IMR-90 (cell line): ENCODE results near the gene CIART. TPM values are rescaled to one million over a fixed set of nuclear protein-coding genes. Genes with fewer than 3 reads are reported as not detected.
"Not testable (repeated sequence)": the region's sequence is repeated elsewhere in the genome, so short reads cannot be mapped to it uniquely, and the experiment has no call there.

Experiments used
- ATAC-seq: fragments of 200-7000 bp; cut with Tn5 transposase; 2 replicates; pipeline ENCODE4 v1.9.1; 2020; ENCODE audit warnings: low read depth, mild to moderate bottlenecking, moderate library complexity
- BruUV-seq: library from RNA; stranded (reverse); fragments of 400-500 nt; replicated peaks from 2 replicates; lab custom pipeline; 2021; lab: Mats Ljungman, UMichigan
- CTCF ChIA-PET: fragments of 300-600 bp; formaldehyde crosslinking; extraction: SDS; loops from one replicate; lab custom pipeline; 2021; ENCODE audit warnings: antibody characterized with exemption; lab: Yijun Ruan, JAX
- POLR2A ChIA-PET: fragments of 300-600 bp; sonication (Branson Sonifier 250); formaldehyde crosslinking; loops from one replicate; lab custom pipeline; 2022; ENCODE audit warnings: antibody characterized with exemption; ENCODE audit not compliant: unreplicated experiment; lab: Charles Lee
- DNase-seq: peaks from one replicate; pipeline ENCODE4 v3.0.0; 2013
- H2AFZ ChIP-seq: replicated peaks from 2 replicates; pipeline ENCODE3; 2013; ENCODE audit warnings: low read length, mild to moderate bottlenecking; ENCODE audit not compliant: poor library complexity
- H2AK5ac ChIP-seq: 2 replicates; pipeline ENCODE4 v1.6.1; 2013; ENCODE audit warnings: low read depth, low read length, inconsistent platforms
- H2AK9ac ChIP-seq: replicated peaks from 2 replicates; pipeline ENCODE3; 2013; ENCODE audit warnings: mild to moderate bottlenecking, low read depth, low read length, moderate library complexity; ENCODE audit not compliant: poor library complexity
- H2BK120ac ChIP-seq: 2 replicates; pipeline ENCODE4 v1.6.1; 2013; ENCODE audit warnings: low read depth, low read length, inconsistent platforms
- H2BK15ac ChIP-seq: 3 replicates; pipeline ENCODE4 v1.6.1; 2013; ENCODE audit warnings: low read depth, low read length, inconsistent platforms
- H2BK20ac ChIP-seq: 2 replicates; pipeline ENCODE4 v1.6.1; 2013; ENCODE audit warnings: low read depth, mild to moderate bottlenecking, inconsistent platforms, low read length, moderate library complexity
- H2BK5ac ChIP-seq: 2 replicates; pipeline ENCODE4 v1.6.1; 2013; ENCODE audit warnings: mild to moderate bottlenecking, low read depth, low read length, inconsistent platforms; ENCODE audit not compliant: poor library complexity, severe bottlenecking
- H3K14ac ChIP-seq: replicated peaks from 2 replicates; pipeline ENCODE4 v1.6.1; 2013; ENCODE audit warnings: low read depth, low read length, inconsistent platforms
- H3K18ac ChIP-seq: 2 replicates; pipeline ENCODE4 v1.6.1; 2013; ENCODE audit warnings: low read depth, low read length, control low read depth
- H3K23ac ChIP-seq: 2 replicates; pipeline ENCODE4 v1.6.1; 2013; ENCODE audit warnings: low read depth, low read length, inconsistent platforms
- H3K27ac ChIP-seq: 2 replicates; pipeline ENCODE4 v1.5.1; 2013; ENCODE audit warnings: mild to moderate bottlenecking, control low read depth, low read length; ENCODE audit not compliant: insufficient read depth
- H3K27me3 ChIP-seq: 2 replicates; pipeline ENCODE4 v1.6.1; 2013; ENCODE audit warnings: low read length; ENCODE audit not compliant: control insufficient read depth, insufficient read depth
- H3K36me3 ChIP-seq: 2 replicates; pipeline ENCODE4 v1.6.1; 2013; ENCODE audit warnings: low read length, mixed read lengths; ENCODE audit not compliant: control insufficient read depth, insufficient read depth
- H3K4ac ChIP-seq: 2 replicates; pipeline ENCODE4 v1.6.1; 2013; ENCODE audit warnings: low read depth, low read length, inconsistent platforms
- H3K4me1 ChIP-seq: 2 replicates; pipeline ENCODE4 v1.6.1; 2013; ENCODE audit warnings: low read length, mixed read lengths; ENCODE audit not compliant: control insufficient read depth, insufficient read depth
- H3K4me2 ChIP-seq: 2 replicates; pipeline ENCODE4 v1.6.1; 2013; ENCODE audit warnings: low read depth, mild to moderate bottlenecking, control low read depth, low read length, moderate library complexity
- H3K4me3 ChIP-seq: 2 replicates; pipeline ENCODE4 v1.5.1; 2013; ENCODE audit warnings: low read depth, mild to moderate bottlenecking, control low read depth, low read length, moderate library complexity; ENCODE audit not compliant: insufficient read depth
- H3K56ac ChIP-seq: 2 replicates; pipeline ENCODE4 v1.6.1; 2013; ENCODE audit warnings: low read length, inconsistent platforms; ENCODE audit not compliant: insufficient read depth; ENCODE audit errors: extremely low read depth
- H3K79me1 ChIP-seq, 2 experiments: 2 replicates each; pipeline ENCODE4 v1.6.1; 2013; ENCODE audit warnings: low read length in 2 of 2, inconsistent platforms in 1 of 2, low read depth in 1 of 2
- H3K9ac ChIP-seq: 2 replicates; pipeline ENCODE4 v1.6.1; 2013; ENCODE audit warnings: low read depth, low read length, control low read depth
- H3K9me1 ChIP-seq: 2 replicates; pipeline ENCODE4 v1.6.1; 2013; ENCODE audit warnings: low read length, inconsistent platforms; ENCODE audit not compliant: insufficient read depth
- H3K9me3 ChIP-seq: 2 replicates; pipeline ENCODE4 v1.6.1; 2013; ENCODE audit warnings: low read length; ENCODE audit not compliant: control insufficient read depth, insufficient read depth
- H4K20me1 ChIP-seq: 2 replicates; pipeline ENCODE4 v1.6.1; 2013; ENCODE audit warnings: low read length, inconsistent platforms; ENCODE audit not compliant: insufficient read depth
- H4K5ac ChIP-seq: 2 replicates; pipeline ENCODE4 v1.6.1; 2013; ENCODE audit warnings: mild to moderate bottlenecking, low read depth, low read length, control low read depth
- H4K8ac ChIP-seq, 2 experiments: 2 replicates each; pipeline ENCODE4 v1.6.1; 2013; ENCODE audit warnings: low read depth in 2 of 2, low read length in 2 of 2, control low read depth in 1 of 2, inconsistent platforms in 1 of 2
- H4K91ac ChIP-seq: 2 replicates; pipeline ENCODE4 v1.6.1; 2013; ENCODE audit warnings: low read depth, low read length, inconsistent platforms; ENCODE audit not compliant: insufficient read depth
- WGBS, 2 experiments: methylation state at CpG; one replicate each; pipeline versions ENCODE4 v1.1.5 to v1.1.7; 2013; ENCODE audit warnings: missing lambda C conversion rate in 2 of 2; ENCODE audit not compliant: insufficient read length in 1 of 2; ENCODE audit errors: extremely low coverage in 2 of 2; 5-methylcytosine and 5-hydroxymethylcytosine counted together
- dilution Hi-C: fragments of 300-500 bp; cut with HindIII; formaldehyde crosslinking; loops from one replicate; pipeline ENCODE4 v1.14.3; 2018; ENCODE audit warnings: low sequenced_read_pairs; ENCODE audit not compliant: unreplicated experiment
- in situ Hi-C: fragments of 300-500 bp; cut with MboI; formaldehyde crosslinking; loops from 3 replicates; pipeline ENCODE4 v1.14.3; 2019; ENCODE audit warnings: low sequenced_read_pairs, inconsistent platforms, mixed read lengths
- intact Hi-C: fragments of 100-400 bp; cut with micrococcal nuclease; formaldehyde crosslinking; loops from 2 replicates; pipeline ENCODE4 v1.10.0; 2022
- polyA plus RNA-seq, 3 experiments: library from polyadenylated mRNA; depleted of rRNA; stranded (reverse); fragments of >200 nt; gene quantifications; 2 replicates each; pipeline ENCODE4 v1.2.3, GENCODE V29; 2012; ENCODE audit warnings: low replicate concordance in 1 of 3
- total RNA-seq: library from RNA; depleted of rRNA; stranded (reverse); fragments of >200 nt; gene quantifications from 2 replicates; pipeline ENCODE4 v1.2.3, GENCODE V29; 2012

The CIART gene
- total and polyA plus RNA-seq, 2 of the 4 experiments (the other 2 are of a cell fraction): 16.5 to 18.1 TPM

- H3K9me1 ChIP-seq, ATAC-seq, BruUV-seq, H3K4me1 ChIP-seq, H3K27ac ChIP-seq, in situ Hi-C loops, H2BK20ac ChIP-seq, H3K18ac ChIP-seq, H2BK5ac ChIP-seq, POLR2A ChIA-PET, H3K9ac ChIP-seq, H3K56ac ChIP-seq, H4K5ac ChIP-seq, H3K79me1 ChIP-seq, DNase-seq, H2AFZ ChIP-seq, H3K23ac ChIP-seq, H2BK15ac ChIP-seq, H2AK5ac ChIP-seq, dilution Hi-C loops, H4K91ac ChIP-seq, H4K20me1 ChIP-seq, H3K4me3 ChIP-seq, H3K4ac ChIP-seq, H3K14ac ChIP-seq, H2AK9ac ChIP-seq, H2BK120ac ChIP-seq, H3K36me3 ChIP-seq, H3K9me3 ChIP-seq, intact Hi-C loops, H3K4me2 ChIP-seq, H4K8ac ChIP-seq, H3K27me3 ChIP-seq: not testable (repeated sequence)
- CTCF ChIA-PET: interaction anchor here (0.5 kb wide), 1 partner anchor 223 kb away, joined by 4 read pairs; no protein-coding TSS in a partner anchor
- no CpG with 5 or more reads among the region's 4 CpGs for WGBS, 2 experiments
Measured at GRCh38 chr1:150314691-150315090, 32.3 kb downstream of the CIART start.
